ENCODE data around the gene PDIA5.

PDIA5 gene

GRCh38 chr3:123140550-123140949, 73.7 kb downstream of the PDIA5 start:
- TF ChIP-seq, protein P1, sequence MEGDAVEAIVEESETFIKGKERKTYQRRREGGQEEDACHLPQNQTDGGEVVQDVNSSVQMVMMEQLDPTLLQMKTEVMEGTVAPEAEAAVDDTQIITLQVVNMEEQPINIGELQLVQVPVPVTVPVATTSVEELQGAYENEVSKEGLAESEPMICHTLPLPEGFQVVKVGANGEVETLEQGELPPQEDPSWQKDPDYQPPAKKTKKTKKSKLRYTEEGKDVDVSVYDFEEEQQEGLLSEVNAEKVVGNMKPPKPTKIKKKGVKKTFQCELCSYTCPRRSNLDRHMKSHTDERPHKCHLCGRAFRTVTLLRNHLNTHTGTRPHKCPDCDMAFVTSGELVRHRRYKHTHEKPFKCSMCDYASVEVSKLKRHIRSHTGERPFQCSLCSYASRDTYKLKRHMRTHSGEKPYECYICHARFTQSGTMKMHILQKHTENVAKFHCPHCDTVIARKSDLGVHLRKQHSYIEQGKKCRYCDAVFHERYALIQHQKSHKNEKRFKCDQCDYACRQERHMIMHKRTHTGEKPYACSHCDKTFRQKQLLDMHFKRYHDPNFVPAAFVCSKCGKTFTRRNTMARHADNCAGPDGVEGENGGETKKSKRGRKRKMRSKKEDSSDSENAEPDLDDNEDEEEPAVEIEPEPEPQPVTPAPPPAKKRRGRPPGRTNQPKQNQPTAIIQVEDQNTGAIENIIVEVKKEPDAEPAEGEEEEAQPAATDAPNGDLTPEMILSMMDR (IDR thresholded peaks at IDR 0.05; ENCODE audit: low read depth, low read length): no peak
- DNase-seq (ENCODE audit: extremely low read depth, low read depth): no peak

DNA sequence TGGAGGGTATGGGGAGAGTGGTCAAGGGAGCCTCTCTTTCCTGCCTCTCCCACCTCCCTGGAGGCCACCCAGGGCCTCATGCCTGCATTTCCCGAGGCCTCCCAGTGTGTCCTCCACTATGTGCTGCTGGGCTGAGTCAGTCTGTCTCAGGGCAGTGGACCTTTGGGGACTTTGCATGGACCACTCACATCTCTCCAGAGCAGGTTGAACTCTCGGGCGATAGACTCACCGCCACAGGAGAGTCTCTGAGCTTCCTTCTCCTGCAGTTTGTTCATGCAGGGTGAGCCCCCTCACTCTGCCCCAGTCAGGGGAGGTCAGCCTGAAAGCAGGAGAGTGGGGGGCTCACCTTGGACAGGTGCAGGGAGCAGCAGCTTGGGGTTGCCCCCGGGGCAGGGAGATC, 74.5 kb downstream of the PDIA5 start:
- no peak for DNase-seq (ENCODE audit: extremely low read depth, low read depth)
- TF ChIP-seq, protein P1 (IDR thresholded peaks at IDR 0.05; ENCODE audit: low read depth, low read length): no peak

DNA sequence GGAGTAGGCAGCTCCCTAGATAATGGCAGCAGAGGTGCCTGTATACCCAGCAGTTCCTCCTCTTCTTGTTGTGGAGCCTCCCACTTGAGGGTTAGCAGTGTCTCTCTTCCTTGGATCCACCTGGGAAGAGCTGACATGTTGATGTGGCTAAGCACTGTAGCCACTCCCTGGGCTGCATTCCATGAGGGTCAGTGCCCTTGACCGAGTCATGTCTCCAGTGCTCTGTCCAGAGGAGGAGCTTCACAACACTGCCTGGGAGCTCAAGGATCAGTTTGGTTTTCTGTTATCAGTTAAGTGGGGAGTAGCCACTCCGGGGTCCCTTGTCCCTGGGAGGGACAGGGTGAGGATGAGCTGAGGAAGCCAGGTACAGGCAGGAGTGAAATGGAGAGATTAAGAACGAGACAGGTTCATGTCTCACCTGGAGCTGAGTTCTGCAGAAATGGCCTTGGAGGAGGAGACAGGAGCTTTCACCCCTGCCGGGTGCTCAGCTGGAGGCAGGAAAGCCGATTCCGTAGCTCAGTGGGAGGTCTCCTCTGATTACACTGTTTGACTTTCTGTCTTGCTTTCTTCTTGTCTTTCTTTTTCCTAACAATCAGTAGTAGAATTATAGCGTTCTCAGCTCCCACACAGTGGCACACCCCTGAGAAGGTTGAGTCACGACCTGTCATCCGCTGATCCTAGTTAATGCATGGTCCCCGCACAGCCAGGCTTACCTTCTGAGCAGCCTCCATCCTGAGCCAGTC, 77.0 kb downstream of the PDIA5 start:
- TF ChIP-seq, protein P1 (IDR thresholded peaks at IDR 0.05; ENCODE audit: low read depth, low read length): no peak
- DNase-seq (ENCODE audit: extremely low read depth, low read depth): no peak

GRCh38 chr3:123147754-123148535, 81.1 kb downstream of the PDIA5 start:
- TF ChIP-seq, protein P1 (IDR thresholded peaks at IDR 0.05; ENCODE audit: low read depth, low read length): no peak
- DNase-seq (ENCODE audit: extremely low read depth, low read depth): no peak

DNA sequence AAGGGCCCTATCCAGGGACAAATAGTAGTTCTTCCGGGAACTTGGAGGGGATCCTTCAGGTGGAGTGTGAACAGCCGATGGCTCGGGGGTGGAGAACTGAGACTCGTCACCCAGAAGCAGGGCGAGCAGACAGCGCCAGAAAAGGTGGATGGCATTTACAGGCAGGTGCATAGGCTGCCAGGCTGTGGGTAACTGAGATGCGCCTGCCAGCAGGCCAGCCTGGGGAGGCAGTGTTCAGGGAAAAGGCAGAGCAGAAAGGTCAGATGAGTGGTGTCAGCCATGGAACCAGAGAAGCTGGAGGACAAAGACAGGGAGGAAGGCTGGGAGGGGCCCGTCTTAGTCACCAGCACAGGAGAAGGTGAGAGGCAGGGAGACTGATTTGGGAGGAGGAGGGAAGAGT, 81.9 kb downstream of the PDIA5 start:
- TF ChIP-seq, protein P1 (IDR thresholded peaks at IDR 0.05; ENCODE audit: low read depth, low read length): no peak
- no peak for DNase-seq (ENCODE audit: extremely low read depth, low read depth)

GRCh38 chr3:123149525-123149924, 82.7 kb downstream of the PDIA5 start:
- TF ChIP-seq, protein P1 (IDR thresholded peaks at IDR 0.05; ENCODE audit: low read depth, low read length): no peak
- DNase-seq (ENCODE audit: extremely low read depth, low read depth): no peak
